AG04450 (cell line): ENCODE results near the gene CCNK. TPM values are rescaled to one million over a fixed set of nuclear protein-coding genes. Genes with fewer than 3 reads are reported as not detected.

Experiments used
- CTCF ChIA-PET: fragments of 300-600, 350-600 bp; formaldehyde crosslinking; extraction: SDS; loops from one replicate; lab custom pipeline; 2022; ENCODE audit warnings: antibody characterized with exemption, inconsistent platforms; lab: Charles Lee
- POLR2A ChIA-PET: fragments of 350-600 bp; formaldehyde crosslinking; extraction: SDS; loops from one replicate; lab custom pipeline; 2021; ENCODE audit warnings: antibody characterized with exemption, inconsistent platforms; lab: Yijun Ruan, JAX
- DNase-seq: peaks from one replicate; pipeline ENCODE4 v3.0.0-alpha.2; 2011; ENCODE audit warnings: low read depth, low spot score
- H3K27ac ChIP-seq: one replicate; pipeline ENCODE4 v1.5.1; 2012; ENCODE audit warnings: low read depth, low read length, control low read depth
- H3K27me3 ChIP-seq: one replicate; pipeline ENCODE4 v1.6.0; 2012; ENCODE audit warnings: low read length; ENCODE audit not compliant: control insufficient read depth, insufficient read depth
- H3K4me3 ChIP-seq: 2 replicates; pipeline ENCODE4 v1.5.1; 2011; ENCODE audit warnings: mild to moderate bottlenecking, low read depth, low read length, control low read depth
- H3K9me3 ChIP-seq: 2 replicates; pipeline ENCODE4 v1.5.1; 2012; ENCODE audit warnings: low read length; ENCODE audit not compliant: control insufficient read depth, insufficient read depth
- CTCF ChIP-seq: IDR thresholded peaks from 2 replicates; pipeline ENCODE4 v1.5.1; 2011; ENCODE audit warnings: low read depth, low read length, control low read depth, inconsistent platforms
- polyA plus RNA-seq: library from polyadenylated mRNA; depleted of rRNA; stranded (reverse); fragments of >200 nt; gene quantifications from 2 replicates; pipeline ENCODE4 v1.2.3, GENCODE V29; 2011

Gene CCNK
- polyA plus RNA-seq, 1 experiment = 18.9 TPM

GRCh38 chr14:99551034-99551922, 70.1 kb downstream of the CCNK start:
- no peak for DNase-seq
- Histone ChIP-seq H3K9me3 (no peaks in the 10 kb centered on the region), H3K4me3 (no peak overlapping the region), H3K27ac (no peak overlapping the region), H3K27me3 (no peaks in the 10 kb centered on the region)
- ChIA-PET CTCF (interaction anchor here (1.2 kb wide), 1 partner anchor 11 kb away, joined by 3 read pairs; no protein-coding TSS in a partner anchor), POLR2A (interaction anchor here (1.0 kb wide), 1 partner anchor 10 kb away, joined by 3 read pairs; no protein-coding TSS in a partner anchor)
- TF ChIP-seq CTCF = no peak

- ChIA-PET POLR2A (no interaction called here), CTCF (no interaction called here)
- no peak for TF ChIP-seq CTCF
- no peak for DNase-seq
- H3K4me3 ChIP-seq = no peak overlapping the region
- no peaks in the 10 kb centered on the region for H3K27me3 ChIP-seq
- H3K27ac ChIP-seq = no peak overlapping the region
- H3K9me3 ChIP-seq = no peaks in the 10 kb centered on the region
These were observed 70.9 kb downstream of the CCNK start for GRCh38 chr14:99552021-99552553.

GRCh38 chr14:99552572-99553216, 71.5 kb downstream of the CCNK start:
- H3K9me3 ChIP-seq = no peaks in the 10 kb centered on the region
- CTCF ChIA-PET = no interaction called here
- H3K4me3 ChIP-seq = no peak overlapping the region
- POLR2A ChIA-PET = no interaction called here
- TF ChIP-seq CTCF = no peak
- no peak for DNase-seq
- no peaks in the 10 kb centered on the region for H3K27me3 ChIP-seq
- no peak overlapping the region for H3K27ac ChIP-seq

GRCh38 chr14:99554184-99554583, 73.0 kb downstream of the CCNK start:
- no peaks in the 10 kb centered on the region for H3K27me3 ChIP-seq
- H3K27ac ChIP-seq = no peak overlapping the region
- ChIA-PET CTCF (interaction anchor here (0.6 to 1.1 kb wide), 2 partner anchors 28 to 74 kb away, joined by 3 to 4 read pairs; no protein-coding TSS in a partner anchor), POLR2A (no interaction called here)
- no peaks in the 10 kb centered on the region; the same call in none of the 2 replicates for H3K9me3 ChIP-seq
- no peak overlapping the region for H3K4me3 ChIP-seq
- no peak for DNase-seq
- no peak for TF ChIP-seq CTCF
